Bronchial epithelial cell (primary cell): Measurements from ENCODE around the gene ZNF846. TPM values are rescaled to one million over a fixed set of nuclear protein-coding genes. Genes with fewer than 3 reads are reported as not detected.
A peak's percentile ranks its signal among the peaks of the same experiment; 100 is the strongest.

Experiments used
- DNase-seq: peaks from one replicate; pipeline ENCODE4 v3.0.0-alpha.2; 2010; ENCODE audit warnings: low read depth
- FAIRE-seq: peaks from 2 replicates; lab custom pipeline; 2011; peaks lifted over from hg19 to GRCh38; lab: Jason Lieb, UNC
- H3K27me3 ChIP-seq: 2 replicates; pipeline ENCODE4 v1.5.1; 2011; ENCODE audit warnings: low read length; ENCODE audit not compliant: control insufficient read depth, insufficient read depth
- H3K36me3 ChIP-seq: 2 replicates; pipeline ENCODE4 v1.5.1; 2011; ENCODE audit warnings: low read length; ENCODE audit not compliant: control insufficient read depth, insufficient read depth
- H3K4me3 ChIP-seq: 2 replicates; pipeline ENCODE4 v1.5.1; 2011; ENCODE audit warnings: mild to moderate bottlenecking, low read depth, low read length, control low read depth
- CTCF ChIP-seq: IDR thresholded peaks from 2 replicates; pipeline ENCODE4 v1.5.1; 2011; ENCODE audit warnings: mild to moderate bottlenecking, moderate library complexity, low read length, control low read depth, inconsistent platforms; ENCODE audit not compliant: insufficient read depth, severe bottlenecking
- total RNA-seq: library from RNA; depleted of rRNA; stranded (reverse); fragments of >200 nt; gene quantifications from 2 replicates; pipeline ENCODE4 v1.2.1, GENCODE V29; 2014

Gene ZNF846
- total RNA-seq, 1 donor from 2014 or later: 3.7 TPM

GRCh38 chr19:9709305-9709704 is 59.2 kb downstream of the ZNF846 start:
- no peak for TF ChIP-seq CTCF
- no peaks in the 10 kb centered on the region for H3K36me3 ChIP-seq
- no peak overlapping the region for H3K4me3 ChIP-seq
- DNase-seq (peak; percentile 28), FAIRE-seq (no peak)
- no peaks in the 10 kb centered on the region for H3K27me3 ChIP-seq

- H3K36me3 ChIP-seq: no peaks in the 10 kb centered on the region
- no peaks in the 10 kb centered on the region for H3K27me3 ChIP-seq
- no peak for TF ChIP-seq CTCF
- DNase-seq: no peak
- H3K4me3 ChIP-seq: no peak overlapping the region
- FAIRE-seq: peak; percentile 23
Measured at GRCh38 chr19:9705836-9706235, 62.7 kb downstream of the ZNF846 start.

- FAIRE-seq: no peak
- DNase-seq: peak; percentile 16
- Histone ChIP-seq H3K36me3 (no peaks in the 10 kb centered on the region), H3K27me3 (no peaks in the 10 kb centered on the region), H3K4me3 (no peak overlapping the region)
- no peak for TF ChIP-seq CTCF
Measured at GRCh38 chr19:9702186-9702585, 66.4 kb downstream of the ZNF846 start.

Other genes starting within 250 kb of the ZNF846 start
- 17.6 and 19.2 TPM in 2 replicates for gene ZNF426, start 230.1 kb downstream of the ZNF846 start, total RNA-seq
- gene ZNF121, start 184.2 kb downstream of the ZNF846 start, total RNA-seq: 47.7 and 48.7 TPM in 2 replicates
- gene ZNF561, start 147.5 kb downstream of the ZNF846 start, total RNA-seq: 46.2 and 64.0 TPM in 2 replicates
- gene ZNF562, start 93.6 kb downstream of the ZNF846 start, total RNA-seq: 43.4 and 49.2 TPM in 2 replicates
- 4.5 and 7.8 TPM in 2 replicates for gene FBXL12, start 50.3 kb upstream of the ZNF846 start, total RNA-seq
- gene UBL5, start 59.2 kb upstream of the ZNF846 start, total RNA-seq: 260 and 314 TPM in 2 replicates
- 61.3 and 80.6 TPM in 2 replicates for gene PIN1, start 66.6 kb upstream of the ZNF846 start, total RNA-seq
- under 0.01 and 4.4 TPM in 2 replicates for gene OLFM2, start 167.8 kb upstream of the ZNF846 start, total RNA-seq
- gene COL5A3, start 241.8 kb upstream of the ZNF846 start, total RNA-seq: 0.51 and 0.79 TPM in 2 replicates
- gene RDH8, start 244.7 kb upstream of the ZNF846 start, total RNA-seq: not detected in 2 replicates